ENCODE measurements around the gene NCAM1.

DNA sequence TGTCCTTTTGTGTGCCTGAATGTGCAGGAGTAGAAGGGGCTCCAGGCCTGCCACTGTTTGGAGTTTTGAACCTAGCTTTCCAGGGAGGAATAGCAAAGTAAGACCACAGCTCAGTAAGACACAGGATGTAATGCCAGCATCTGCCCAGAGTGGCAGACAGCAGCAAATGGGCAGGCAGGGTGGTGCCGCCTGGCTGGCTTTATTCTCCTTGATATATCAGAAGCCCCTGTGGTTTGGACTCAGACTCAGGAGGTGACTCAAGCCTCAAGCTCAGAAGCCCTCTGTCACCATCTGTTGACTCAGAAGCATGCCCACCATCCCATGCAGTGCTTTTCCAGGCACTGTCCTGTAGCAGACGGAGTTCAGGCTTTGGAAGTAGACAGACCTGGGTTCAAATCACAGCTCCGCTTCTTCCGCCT, 280.4 kb downstream of the NCAM1 start:
- TF ChIP-seq CTCF (IDR thresholded peaks at IDR 0.05) (no peak), POLR2A (IDR thresholded peaks at IDR 0.05) (no peak), POLR2AphosphoS5 (IDR thresholded peaks at IDR 0.05) (no peak)

Measured in sigmoid colon (tissue), 4 donors.